Keratinocyte (primary cell): ENCODE results near the gene UGCG. TPM values are rescaled to one million over a fixed set of nuclear protein-coding genes. Genes with fewer than 3 reads are reported as not detected.

Experiments used
- DNase-seq: peaks from one replicate; pipeline ENCODE4 v3.0.0-alpha.2; 2011; ENCODE audit warnings: low read depth, missing footprints, low spot score
- FAIRE-seq: peaks from 2 replicates; lab custom pipeline; 2011; peaks lifted over from hg19 to GRCh38; lab: Jason Lieb, UNC
- H2AFZ ChIP-seq: 2 replicates; pipeline ENCODE4 v1.6.0; 2012; ENCODE audit warnings: low read length, control low read depth, inconsistent platforms; ENCODE audit not compliant: control insufficient read depth
- H3K27ac ChIP-seq: 2 replicates; pipeline ENCODE4 v1.5.1; 2011; ENCODE audit warnings: low read length; ENCODE audit not compliant: control insufficient read depth, insufficient read depth
- H3K27me3 ChIP-seq: 3 replicates; pipeline ENCODE4 v1.6.0; 2011; ENCODE audit warnings: low read length; ENCODE audit not compliant: control insufficient read depth, insufficient read depth; ENCODE audit errors: extremely low read depth
- H3K36me3 ChIP-seq, 2 experiments: 2 replicates in 1 of 2; 3 replicates in 1 of 2; pipeline ENCODE4 v1.5.1; 2011; ENCODE audit warnings: low read length in 2 of 2, mild to moderate bottlenecking in 1 of 2; ENCODE audit not compliant: control insufficient read depth in 2 of 2, insufficient read depth in 2 of 2; ENCODE audit errors: extremely low read depth in 1 of 2
- H3K4me1 ChIP-seq: 3 replicates; pipeline ENCODE4 v1.5.1; 2011; ENCODE audit warnings: low read length; ENCODE audit not compliant: control insufficient read depth, insufficient read depth; ENCODE audit errors: extremely low read depth
- H3K4me2 ChIP-seq: 3 replicates; pipeline ENCODE4 v1.6.0; 2011; ENCODE audit warnings: low read depth, low read length; ENCODE audit not compliant: control insufficient read depth, insufficient read depth; ENCODE audit errors: extremely low read depth
- H3K4me3 ChIP-seq, 3 experiments: fragments of 200-600 bp in 1 of 3; sonication (generic) in 1 of 3; 2 replicates in 2 of 3; 3 replicates in 1 of 3; pipeline ENCODE4 v1.5.1; 2011 to 2016; ENCODE audit warnings: low read length in 3 of 3, mild to moderate bottlenecking in 3 of 3, control low read depth in 2 of 3, inconsistent platforms in 1 of 3, low read depth in 1 of 3, mixed read lengths in 1 of 3, mixed run types in 1 of 3, moderate library complexity in 1 of 3; ENCODE audit not compliant: control insufficient read depth in 2 of 3, insufficient read depth in 2 of 3; ENCODE audit errors: extremely low read depth in 1 of 3
- H3K79me2 ChIP-seq: 2 replicates; pipeline ENCODE4 v1.6.0; 2012; ENCODE audit warnings: low read length; ENCODE audit not compliant: control insufficient read depth, insufficient read depth
- H3K9ac ChIP-seq: 3 replicates; pipeline ENCODE4 v1.6.0; 2011; ENCODE audit warnings: low read length; ENCODE audit not compliant: control insufficient read depth, insufficient read depth; ENCODE audit errors: extremely low read depth
- H3K9me1 ChIP-seq: 3 replicates; pipeline ENCODE4 v1.6.0; 2011; ENCODE audit warnings: low read length; ENCODE audit not compliant: control insufficient read depth, insufficient read depth; ENCODE audit errors: extremely low read depth
- H3K9me3 ChIP-seq: 2 replicates; pipeline ENCODE4 v1.5.1; 2012; ENCODE audit warnings: low read depth, low read length; ENCODE audit not compliant: control insufficient read depth
- H4K20me1 ChIP-seq: 3 replicates; pipeline ENCODE4 v1.6.0; 2011; ENCODE audit warnings: low read length; ENCODE audit not compliant: control insufficient read depth, insufficient read depth; ENCODE audit errors: extremely low read depth
- CTCF ChIP-seq, 3 experiments: IDR thresholded peaks in 1 of 3; conservative IDR thresholded peaks in 1 of 3; optimal IDR thresholded peaks in 1 of 3; 2 replicates in 2 of 3; 3 replicates in 1 of 3; pipeline versions ENCODE3 to v1.5.1; 2011; ENCODE audit warnings: low read length in 3 of 3, mild to moderate bottlenecking in 3 of 3, moderate library complexity in 2 of 3, control low read depth in 1 of 3, inconsistent platforms in 1 of 3; ENCODE audit not compliant: insufficient read depth in 2 of 3; ENCODE audit errors: extremely low read depth in 1 of 3
- EZH2 ChIP-seq: IDR thresholded peaks from one replicate; pipeline ENCODE4 v1.6.1; 2012; ENCODE audit warnings: inconsistent platforms, mild to moderate bottlenecking, low read length, moderate library complexity
- dilution Hi-C: fragments of 300-500 bp; cut with MboI; formaldehyde crosslinking; loops from one replicate; pipeline ENCODE4 v1.7.0; 2020; ENCODE audit warnings: low sequenced_read_pairs; ENCODE audit not compliant: extremely low pct_ligation_motif_present
- polyA plus RNA-seq, 5 experiments: library from polyadenylated mRNA; depleted of rRNA in 3 of 5; stranded (reverse) in 3 of 5; stranded (forward) in 1 of 5; unstranded in 1 of 5; fragments of >200 nt; gene quantifications; 1 replicate in 1 of 5; 2 replicates in 3 of 5; 3 replicates in 1 of 5; pipeline versions ENCODE4 v1.2.1 to v1.2.3, GENCODE V29; 2011 to 2012; ENCODE audit warnings: missing spikeins in 2 of 5, low read depth in 1 of 5, low replicate concordance in 1 of 5

Gene UGCG
- polyA plus RNA-seq, 1 donor (not counting 4 experiments of a cell fraction or from before 2014, with no cell fraction given): 49.8 TPM

GRCh38 chr9:111952559-111952958 is 55.9 kb downstream of the UGCG start:
- H3K4me1 ChIP-seq: peaks cover 15% of the 10 kb centered on the region
- no peaks in the 10 kb centered on the region for H3K9me1 ChIP-seq
- no peak overlapping the region for H3K4me2 ChIP-seq
- no peaks in the 10 kb centered on the region for H3K79me2 ChIP-seq
- DNase-seq (peak; percentile 71), FAIRE-seq (peak; percentile 23)
- no peak overlapping the region for H3K9ac ChIP-seq
- no peaks in the 10 kb centered on the region for H3K9me3 ChIP-seq
- H3K36me3 ChIP-seq: no peaks in the 10 kb centered on the region
- no peak overlapping the region for H3K4me3 ChIP-seq
- H3K27me3 ChIP-seq: no peaks in the 10 kb centered on the region
- peak overlapping the region; percentile 51 for H3K27ac ChIP-seq
- no peak overlapping the region for H2AFZ ChIP-seq
- dilution Hi-C loops: no loop called here
- no peaks in the 10 kb centered on the region for H4K20me1 ChIP-seq
- TF ChIP-seq EZH2 (no peak), CTCF (optimal IDR thresholded peaks at IDR 0.05 in 1 of 3, IDR thresholded peaks at IDR 0.05 in 1 of 3, conservative IDR thresholded peaks at IDR 0.05 in 1 of 3; ENCODE audit: extremely low read depth in 1 of 3, insufficient read depth in 2 of 3, low read length in 3 of 3) (no peak)

GRCh38 chr9:111953444-111953843 is 56.8 kb downstream of the UGCG start:
- Histone ChIP-seq H3K4me1 (peaks cover 24% of the 10 kb centered on the region), H3K9ac (no peak overlapping the region), H2AFZ (no peak overlapping the region), H3K36me3 (no peaks in the 10 kb centered on the region), H3K4me3 (no peak overlapping the region), H3K27ac (no peak overlapping the region), H3K9me1 (no peaks in the 10 kb centered on the region), H3K4me2 (no peak overlapping the region), H3K9me3 (no peaks in the 10 kb centered on the region), H3K27me3 (no peaks in the 10 kb centered on the region), H4K20me1 (no peaks in the 10 kb centered on the region), H3K79me2 (no peaks in the 10 kb centered on the region)
- no peak for TF ChIP-seq EZH2
- no peak for TF ChIP-seq CTCF (optimal IDR thresholded peaks at IDR 0.05 in 1 of 3, IDR thresholded peaks at IDR 0.05 in 1 of 3, conservative IDR thresholded peaks at IDR 0.05 in 1 of 3; ENCODE audit: extremely low read depth in 1 of 3, insufficient read depth in 2 of 3, low read length in 3 of 3)
- FAIRE-seq: no peak
- DNase-seq: no peak
- dilution Hi-C loops: no loop called here
